SH-SY5Y (cell line): ENCODE measurements around the gene ADAM29.

Experiments used
- GATA2 ChIP-seq: IDR thresholded peaks from 2 replicates; pipeline ENCODE4 v1.6.1; 2011; ENCODE audit warnings: mild to moderate bottlenecking, low read depth, low read length
- GATA3 ChIP-seq: IDR thresholded peaks from 2 replicates; pipeline ENCODE4 v1.6.1; 2011; ENCODE audit warnings: low read depth, mild to moderate bottlenecking, low read length, moderate library complexity

DNA sequence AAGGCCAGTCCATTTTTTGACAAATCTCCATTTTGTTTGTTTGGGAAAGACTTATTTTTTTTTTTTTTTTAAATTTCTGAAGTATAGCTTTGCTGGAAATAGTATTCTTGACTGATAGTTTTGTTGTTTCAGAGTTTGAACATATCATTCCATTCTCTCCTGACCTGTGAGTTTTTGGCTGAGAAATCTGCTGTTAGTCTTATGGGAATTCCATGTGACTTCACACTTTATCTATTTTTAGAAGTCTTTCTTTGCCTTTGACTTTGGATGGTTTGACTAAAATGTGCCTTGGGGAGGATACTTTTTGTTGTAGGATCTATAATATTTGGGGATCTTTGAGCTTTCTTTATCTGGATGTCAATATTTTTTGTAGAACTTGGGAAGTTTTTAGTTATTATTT lies 10.7 kb upstream of the ADAM29 start:
- no peak for TF ChIP-seq GATA3
- TF ChIP-seq GATA2: no peak
